WTC11 (cell line): ENCODE measurements around the gene HMCN1. TPM values are rescaled to one million over a fixed set of nuclear protein-coding genes. Genes with fewer than 3 reads are reported as not detected.

Experiments
- ATAC-seq: fragments of 200-7000 bp; cut with Tn5 transposase; 2 replicates; pipeline ENCODE4 v1.10.0; 2021; ENCODE audit warnings: mild to moderate bottlenecking, moderate library complexity
- CTCF ChIA-PET: fragments of 300-600 bp; sonication (Branson Sonifier 250); formaldehyde crosslinking; loops from one replicate; lab custom pipeline; 2021; ENCODE audit warnings: antibody characterized with exemption; lab: Charles Lee
- POLR2A ChIA-PET: fragments of 350-600 bp; sonication (Branson Sonifier 250); formaldehyde crosslinking; loops from one replicate; lab custom pipeline; 2021; ENCODE audit warnings: antibody characterized with exemption; lab: Charles Lee
- DNase-seq: peaks from one replicate; pipeline ENCODE4 v3.0.0; 2021; ENCODE audit warnings: low spot score
- H3K27ac Mint-ChIP-seq: 2 replicates; pipeline ENCODE4 v1.8.0; 2021; ENCODE audit warnings: mixed read lengths
- H3K27me3 Mint-ChIP-seq: 2 replicates; pipeline ENCODE4 v1.8.0; 2021; ENCODE audit warnings: low read depth, mild to moderate bottlenecking, moderate library complexity, mixed read lengths
- H3K36me3 Mint-ChIP-seq: 2 replicates; pipeline ENCODE4 v1.8.0; 2021; ENCODE audit warnings: mixed read lengths
- H3K4me1 Mint-ChIP-seq: 2 replicates; pipeline ENCODE4 v1.8.0; 2022; ENCODE audit warnings: mixed read lengths
- H3K4me3 Mint-ChIP-seq: 2 replicates; pipeline ENCODE4 v1.8.0; 2021; ENCODE audit warnings: mild to moderate bottlenecking, moderate library complexity, mixed read lengths
- H3K9me3 Mint-ChIP-seq: 2 replicates; pipeline ENCODE4 v1.8.0; 2021; ENCODE audit warnings: mixed read lengths
- ATF6 ChIP-seq: sonication (generic); formaldehyde crosslinking; IDR thresholded peaks from 2 replicates; pipeline ENCODE4 v1.8.1; 2023; ENCODE audit warnings: mild to moderate bottlenecking, missing genetic modification reagents
- CBFB ChIP-seq: sonication (generic); formaldehyde crosslinking; IDR thresholded peaks from 2 replicates; pipeline ENCODE4 v1.8.1; 2022; ENCODE audit warnings: mild to moderate bottlenecking, low read depth, missing genetic modification reagents
- FOXP4 ChIP-seq: sonication (generic); formaldehyde crosslinking; IDR thresholded peaks from 2 replicates; pipeline ENCODE4 v1.8.0; 2022; ENCODE audit warnings: mild to moderate bottlenecking, missing genetic modification reagents
- GTF2I ChIP-seq: fragments of 250-450 bp; sonication (Bioruptor Pico); conservative IDR thresholded peaks from 2 replicates; pipeline ENCODE4 v1.4.0; 2021; ENCODE audit warnings: mild to moderate bottlenecking
- KAT7 ChIP-seq: sonication (generic); formaldehyde crosslinking; IDR thresholded peaks from 2 replicates; pipeline ENCODE4 v1.8.1; 2023; ENCODE audit warnings: missing genetic modification reagents, mild to moderate bottlenecking, borderline replicate concordance
- NR2C2 ChIP-seq: sonication (generic); formaldehyde crosslinking; IDR thresholded peaks from 2 replicates; pipeline ENCODE4 v1.8.0; 2022; ENCODE audit warnings: mild to moderate bottlenecking, missing genetic modification reagents
- OVOL2 ChIP-seq: fragments of 250-450 bp; sonication (Bioruptor Pico); IDR thresholded peaks from 2 replicates; pipeline ENCODE4 v1.9.0; 2021; ENCODE audit warnings: mild to moderate bottlenecking, borderline replicate concordance
- PREB ChIP-seq: sonication (generic); formaldehyde crosslinking; IDR thresholded peaks from 2 replicates; pipeline ENCODE4 v1.8.1; 2022; ENCODE audit warnings: mild to moderate bottlenecking, missing genetic modification reagents, moderate library complexity, borderline replicate concordance
- RORB ChIP-seq: fragments of 250-450 bp; sonication (Bioruptor Pico); IDR thresholded peaks from 2 replicates; pipeline ENCODE4 v1.9.0; 2021; ENCODE audit warnings: mild to moderate bottlenecking
- SMAD3 ChIP-seq: sonication (generic); formaldehyde crosslinking; IDR thresholded peaks from 2 replicates; pipeline ENCODE4 v1.8.0; 2022; ENCODE audit warnings: missing genetic modification reagents, mild to moderate bottlenecking, borderline replicate concordance
- SOX15 ChIP-seq: fragments of 250-450 bp; sonication (Bioruptor Pico); IDR thresholded peaks from 2 replicates; pipeline ENCODE4 v1.9.0; 2021; ENCODE audit warnings: mild to moderate bottlenecking
- SP1 ChIP-seq: sonication (generic); formaldehyde crosslinking; conservative IDR thresholded peaks from 2 replicates; pipeline ENCODE4 v1.8.1; 2022; ENCODE audit warnings: missing genetic modification reagents
- USF2 ChIP-seq: sonication (generic); formaldehyde crosslinking; IDR thresholded peaks from 2 replicates; pipeline ENCODE4 v1.8.1; 2023; ENCODE audit warnings: mild to moderate bottlenecking, missing genetic modification reagents, moderate library complexity
- ZNF416 ChIP-seq: fragments of 250-450 bp; sonication (Bioruptor Pico); IDR thresholded peaks from 2 replicates; pipeline ENCODE4 v1.9.0; 2021; ENCODE audit warnings: mild to moderate bottlenecking, inconsistent platforms
- ZNF423 ChIP-seq: fragments of 250-450 bp; sonication (Bioruptor Pico); IDR thresholded peaks from 2 replicates; pipeline ENCODE4 v2.1.2; 2022; ENCODE audit warnings: mild to moderate bottlenecking, moderate library complexity
- ZNF671 ChIP-seq: fragments of 250-450 bp; sonication (Bioruptor Pico); IDR thresholded peaks from 2 replicates; pipeline ENCODE4 v1.8.0; 2021; ENCODE audit warnings: mild to moderate bottlenecking
- total RNA-seq: library from RNA; stranded (reverse); gene quantifications from 3 replicates; pipeline ENCODE4 v1.2.3, GENCODE V29; 2021
- TF ChIP-seq, protein P1 (sequence below): fragments of 250-450 bp; sonication (Bioruptor Pico); IDR thresholded peaks from 2 replicates; pipeline ENCODE4 v1.9.0; 2021; ENCODE audit warnings: mild to moderate bottlenecking
- TF ChIP-seq, protein P2 (sequence below): sonication (generic); formaldehyde crosslinking; IDR thresholded peaks from 2 replicates; pipeline ENCODE4 v1.8.0; 2023; ENCODE audit warnings: missing genetic modification reagents, mild to moderate bottlenecking, borderline replicate concordance

Gene HMCN1
- total RNA-seq, 1 experiment from 2014 or later, result 5.6 TPM

DNA sequence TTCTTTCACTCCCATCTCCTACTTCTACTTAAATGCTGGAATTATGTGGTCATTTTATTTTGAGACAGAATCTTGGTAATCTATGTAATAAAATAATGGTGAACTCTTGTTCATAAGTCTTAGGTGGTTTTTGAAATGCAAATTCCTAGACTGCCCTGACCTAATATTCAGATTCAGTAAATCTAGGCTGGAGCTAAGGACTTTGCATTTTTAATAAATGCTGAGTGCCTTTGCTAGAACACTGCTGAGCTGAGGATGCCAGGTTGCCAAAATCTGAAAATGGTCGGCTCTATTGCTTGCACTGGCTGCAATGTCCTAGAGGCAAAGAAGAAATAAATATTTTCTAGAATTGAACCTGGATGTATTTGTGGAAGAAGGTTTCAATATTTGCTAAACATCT is 187.4 kb downstream of the HMCN1 start (continued):
- TF ChIP-seq FOXP4 (CRISPR knock-in tag), result no peak
- no peak for TF ChIP-seq SMAD3 (CRISPR knock-in tag)
- TF ChIP-seq USF2 (CRISPR knock-in tag), result no peak
- no peak for TF ChIP-seq PREB
- TF ChIP-seq GTF2I (CRISPR knock-in tag), result no peak

DNA sequence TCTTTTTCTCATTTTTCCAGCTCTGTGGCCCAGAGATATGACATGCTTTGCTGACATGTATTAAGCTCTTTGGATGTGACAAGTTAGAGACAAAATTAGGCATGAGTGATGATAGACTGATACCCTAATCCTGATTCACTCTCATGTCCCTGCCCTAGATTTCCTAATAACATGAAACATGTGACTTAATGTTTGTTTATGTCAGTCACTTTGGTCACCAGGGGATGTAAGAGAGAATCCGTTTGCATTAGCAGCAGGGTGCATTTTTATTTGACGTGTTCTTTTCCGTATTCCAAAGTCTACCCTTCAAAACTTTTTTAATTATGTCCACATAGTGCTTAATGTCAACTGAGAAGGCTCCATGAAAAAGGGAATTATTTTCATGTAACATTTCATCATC is 192.4 kb downstream of the HMCN1 start:
- H3K27me3 Mint-ChIP-seq, result no peaks in the 10 kb centered on the region
- H3K27ac Mint-ChIP-seq, result no peak overlapping the region
- DNase-seq (no peak), ATAC-seq (no peak)
- CTCF ChIA-PET, result no interaction called here
- no peaks in the 10 kb centered on the region for H3K9me3 Mint-ChIP-seq
- TF ChIP-seq, protein P1, sequence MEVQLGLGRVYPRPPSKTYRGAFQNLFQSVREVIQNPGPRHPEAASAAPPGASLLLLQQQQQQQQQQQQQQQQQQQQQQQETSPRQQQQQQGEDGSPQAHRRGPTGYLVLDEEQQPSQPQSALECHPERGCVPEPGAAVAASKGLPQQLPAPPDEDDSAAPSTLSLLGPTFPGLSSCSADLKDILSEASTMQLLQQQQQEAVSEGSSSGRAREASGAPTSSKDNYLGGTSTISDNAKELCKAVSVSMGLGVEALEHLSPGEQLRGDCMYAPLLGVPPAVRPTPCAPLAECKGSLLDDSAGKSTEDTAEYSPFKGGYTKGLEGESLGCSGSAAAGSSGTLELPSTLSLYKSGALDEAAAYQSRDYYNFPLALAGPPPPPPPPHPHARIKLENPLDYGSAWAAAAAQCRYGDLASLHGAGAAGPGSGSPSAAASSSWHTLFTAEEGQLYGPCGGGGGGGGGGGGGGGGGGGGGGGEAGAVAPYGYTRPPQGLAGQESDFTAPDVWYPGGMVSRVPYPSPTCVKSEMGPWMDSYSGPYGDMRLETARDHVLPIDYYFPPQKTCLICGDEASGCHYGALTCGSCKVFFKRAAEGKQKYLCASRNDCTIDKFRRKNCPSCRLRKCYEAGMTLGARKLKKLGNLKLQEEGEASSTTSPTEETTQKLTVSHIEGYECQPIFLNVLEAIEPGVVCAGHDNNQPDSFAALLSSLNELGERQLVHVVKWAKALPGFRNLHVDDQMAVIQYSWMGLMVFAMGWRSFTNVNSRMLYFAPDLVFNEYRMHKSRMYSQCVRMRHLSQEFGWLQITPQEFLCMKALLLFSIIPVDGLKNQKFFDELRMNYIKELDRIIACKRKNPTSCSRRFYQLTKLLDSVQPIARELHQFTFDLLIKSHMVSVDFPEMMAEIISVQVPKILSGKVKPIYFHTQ, result no peak
- TF ChIP-seq, protein P2, sequence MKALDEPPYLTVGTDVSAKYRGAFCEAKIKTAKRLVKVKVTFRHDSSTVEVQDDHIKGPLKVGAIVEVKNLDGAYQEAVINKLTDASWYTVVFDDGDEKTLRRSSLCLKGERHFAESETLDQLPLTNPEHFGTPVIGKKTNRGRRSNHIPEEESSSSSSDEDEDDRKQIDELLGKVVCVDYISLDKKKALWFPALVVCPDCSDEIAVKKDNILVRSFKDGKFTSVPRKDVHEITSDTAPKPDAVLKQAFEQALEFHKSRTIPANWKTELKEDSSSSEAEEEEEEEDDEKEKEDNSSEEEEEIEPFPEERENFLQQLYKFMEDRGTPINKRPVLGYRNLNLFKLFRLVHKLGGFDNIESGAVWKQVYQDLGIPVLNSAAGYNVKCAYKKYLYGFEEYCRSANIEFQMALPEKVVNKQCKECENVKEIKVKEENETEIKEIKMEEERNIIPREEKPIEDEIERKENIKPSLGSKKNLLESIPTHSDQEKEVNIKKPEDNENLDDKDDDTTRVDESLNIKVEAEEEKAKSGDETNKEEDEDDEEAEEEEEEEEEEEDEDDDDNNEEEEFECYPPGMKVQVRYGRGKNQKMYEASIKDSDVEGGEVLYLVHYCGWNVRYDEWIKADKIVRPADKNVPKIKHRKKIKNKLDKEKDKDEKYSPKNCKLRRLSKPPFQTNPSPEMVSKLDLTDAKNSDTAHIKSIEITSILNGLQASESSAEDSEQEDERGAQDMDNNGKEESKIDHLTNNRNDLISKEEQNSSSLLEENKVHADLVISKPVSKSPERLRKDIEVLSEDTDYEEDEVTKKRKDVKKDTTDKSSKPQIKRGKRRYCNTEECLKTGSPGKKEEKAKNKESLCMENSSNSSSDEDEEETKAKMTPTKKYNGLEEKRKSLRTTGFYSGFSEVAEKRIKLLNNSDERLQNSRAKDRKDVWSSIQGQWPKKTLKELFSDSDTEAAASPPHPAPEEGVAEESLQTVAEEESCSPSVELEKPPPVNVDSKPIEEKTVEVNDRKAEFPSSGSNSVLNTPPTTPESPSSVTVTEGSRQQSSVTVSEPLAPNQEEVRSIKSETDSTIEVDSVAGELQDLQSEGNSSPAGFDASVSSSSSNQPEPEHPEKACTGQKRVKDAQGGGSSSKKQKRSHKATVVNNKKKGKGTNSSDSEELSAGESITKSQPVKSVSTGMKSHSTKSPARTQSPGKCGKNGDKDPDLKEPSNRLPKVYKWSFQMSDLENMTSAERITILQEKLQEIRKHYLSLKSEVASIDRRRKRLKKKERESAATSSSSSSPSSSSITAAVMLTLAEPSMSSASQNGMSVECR, result no peak
- TF ChIP-seq OVOL2 (CRISPR knock-in tag), result no peak
- TF ChIP-seq ZNF423 (CRISPR knock-in tag), result no peak
- TF ChIP-seq RORB, result no peak
- TF ChIP-seq CBFB (CRISPR knock-in tag), result no peak
- TF ChIP-seq ZNF416 (CRISPR knock-in tag), result no peak
- TF ChIP-seq ZNF671, result no peak
- no peak for TF ChIP-seq KAT7 (CRISPR knock-in tag)
- H3K4me1 Mint-ChIP-seq, result peaks cover 27% of the 10 kb centered on the region
- H3K36me3 Mint-ChIP-seq, result no peaks in the 10 kb centered on the region
- H3K4me3 Mint-ChIP-seq, result no peak overlapping the region
- POLR2A ChIA-PET, result no interaction called here

DNA sequence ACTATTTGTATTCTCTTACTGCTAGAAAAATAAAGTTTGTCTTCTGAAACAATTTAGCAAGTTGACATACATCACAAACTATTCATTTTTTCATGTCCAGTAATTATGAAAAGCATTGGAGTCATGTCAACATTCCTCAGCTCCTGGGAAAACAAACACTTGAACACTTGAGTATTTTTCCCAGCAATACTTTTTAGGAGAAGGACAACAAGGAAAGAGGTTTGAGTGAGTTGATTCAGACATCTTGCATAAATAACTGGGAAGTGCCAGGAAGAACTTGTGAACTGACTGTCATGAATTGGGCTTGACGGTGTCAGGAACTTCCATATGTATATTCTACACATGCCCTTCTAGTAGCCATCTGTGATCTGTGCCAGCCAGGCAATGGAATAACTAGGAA is 195.6 kb downstream of the HMCN1 start:
- Mint-ChIP-seq H3K27ac (no peak overlapping the region), H3K4me1 (peaks cover 34% of the 10 kb centered on the region), H3K36me3 (no peaks in the 10 kb centered on the region), H3K27me3 (no peaks in the 10 kb centered on the region), H3K4me3 (no peak overlapping the region), H3K9me3 (no peaks in the 10 kb centered on the region)
- POLR2A ChIA-PET, result no interaction called here
- DNase-seq (no peak), ATAC-seq (no peak)
- CTCF ChIA-PET, result no interaction called here
- TF ChIP-seq ATF6 (CRISPR knock-in tag) (no peak), SOX15 (CRISPR knock-in tag) (no peak), OVOL2 (CRISPR knock-in tag) (no peak), NR2C2 (CRISPR knock-in tag) (no peak), SP1 (CRISPR knock-in tag) (no peak)
